GM06990 (cell line): ENCODE measurements around the gene GAL3ST3.

ENCODE experiments used
- DNase-seq: peaks from one replicate; pipeline ENCODE4 v3.0.0-alpha.2; 2011; ENCODE audit not compliant: insufficient read length; ENCODE audit errors: extremely low read depth
- H3K27me3 ChIP-seq: replicated peaks from 2 replicates; pipeline ENCODE4 v1.6.0; 2011; ENCODE audit warnings: low read length; ENCODE audit not compliant: control insufficient read depth, insufficient read depth
- H3K36me3 ChIP-seq: 2 replicates; pipeline ENCODE4 v1.5.1; 2011; ENCODE audit warnings: low read length; ENCODE audit not compliant: control insufficient read depth, insufficient read depth
- H3K4me3 ChIP-seq: replicated peaks from 2 replicates; pipeline ENCODE4 v1.5.1; 2011; ENCODE audit warnings: low read depth, mild to moderate bottlenecking, control low read depth, low read length
- TF ChIP-seq, protein P1 (sequence below): IDR thresholded peaks from 2 replicates; pipeline ENCODE4 v1.5.1; 2011; ENCODE audit warnings: low read length, control low read depth, mild to moderate bottlenecking, inconsistent platforms; ENCODE audit not compliant: insufficient read depth, poor library complexity, severe bottlenecking

The GAL3ST3 gene

GRCh38 chr11:66015936-66016792 lies 32.8 kb downstream of the GAL3ST3 start:
- H3K36me3 ChIP-seq: no peaks in the 10 kb centered on the region
- H3K27me3 ChIP-seq: no peaks in the 10 kb centered on the region; the same call in 1 of the 2 replicates
- no peak overlapping the region for H3K4me3 ChIP-seq
- TF ChIP-seq, protein P1, sequence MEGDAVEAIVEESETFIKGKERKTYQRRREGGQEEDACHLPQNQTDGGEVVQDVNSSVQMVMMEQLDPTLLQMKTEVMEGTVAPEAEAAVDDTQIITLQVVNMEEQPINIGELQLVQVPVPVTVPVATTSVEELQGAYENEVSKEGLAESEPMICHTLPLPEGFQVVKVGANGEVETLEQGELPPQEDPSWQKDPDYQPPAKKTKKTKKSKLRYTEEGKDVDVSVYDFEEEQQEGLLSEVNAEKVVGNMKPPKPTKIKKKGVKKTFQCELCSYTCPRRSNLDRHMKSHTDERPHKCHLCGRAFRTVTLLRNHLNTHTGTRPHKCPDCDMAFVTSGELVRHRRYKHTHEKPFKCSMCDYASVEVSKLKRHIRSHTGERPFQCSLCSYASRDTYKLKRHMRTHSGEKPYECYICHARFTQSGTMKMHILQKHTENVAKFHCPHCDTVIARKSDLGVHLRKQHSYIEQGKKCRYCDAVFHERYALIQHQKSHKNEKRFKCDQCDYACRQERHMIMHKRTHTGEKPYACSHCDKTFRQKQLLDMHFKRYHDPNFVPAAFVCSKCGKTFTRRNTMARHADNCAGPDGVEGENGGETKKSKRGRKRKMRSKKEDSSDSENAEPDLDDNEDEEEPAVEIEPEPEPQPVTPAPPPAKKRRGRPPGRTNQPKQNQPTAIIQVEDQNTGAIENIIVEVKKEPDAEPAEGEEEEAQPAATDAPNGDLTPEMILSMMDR: no peak
- no peak for DNase-seq

GRCh38 chr11:66015454-66015881 lies 33.5 kb downstream of the GAL3ST3 start:
- DNase-seq: no peak
- no peak overlapping the region for H3K4me3 ChIP-seq
- no peaks in the 10 kb centered on the region; the same call in 1 of the 2 replicates for H3K27me3 ChIP-seq
- TF ChIP-seq, protein P1: no peak
- no peaks in the 10 kb centered on the region for H3K36me3 ChIP-seq

GRCh38 chr11:66014804-66015453 lies 34.0 kb downstream of the GAL3ST3 start:
- no peak for DNase-seq
- Histone ChIP-seq H3K36me3 (no peaks in the 10 kb centered on the region), H3K4me3 (no peak overlapping the region), H3K27me3 (no peaks in the 10 kb centered on the region; the same call in 1 of the 2 replicates)
- TF ChIP-seq, protein P1: no peak

DNA sequence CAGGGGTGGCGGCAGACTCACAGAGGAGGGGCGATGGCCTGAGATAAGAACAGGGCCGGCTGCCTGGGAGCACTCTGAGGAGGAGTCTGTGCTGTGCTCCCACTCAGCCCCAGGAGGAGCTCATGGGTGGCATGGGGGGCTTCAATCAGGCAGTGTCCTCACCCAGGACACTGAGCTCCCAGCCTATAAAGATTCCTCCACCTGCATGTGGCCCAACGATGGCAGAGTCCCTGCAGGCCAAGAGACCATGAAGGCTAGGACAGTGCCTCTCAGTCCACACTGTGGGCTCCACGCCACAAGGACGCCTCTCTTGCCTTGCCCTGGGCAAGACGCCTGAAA lies 35.2 kb downstream of the GAL3ST3 start:
- TF ChIP-seq, protein P1: no peak
- no peak for DNase-seq
- H3K36me3 ChIP-seq: no peaks in the 10 kb centered on the region
- no peaks in the 10 kb centered on the region; the same call in 1 of the 2 replicates for H3K27me3 ChIP-seq
- no peak overlapping the region for H3K4me3 ChIP-seq

GRCh38 chr11:66012946-66013761 lies 35.8 kb downstream of the GAL3ST3 start:
- DNase-seq: no peak
- Histone ChIP-seq H3K4me3 (no peak overlapping the region), H3K36me3 (no peaks in the 10 kb centered on the region), H3K27me3 (no peaks in the 10 kb centered on the region; the same call in 1 of the 2 replicates)
- TF ChIP-seq, protein P1: no peak
